SK-N-MC (cell line): ENCODE results near the gene RANBP17.

Experiments used
- EZH2 ChIP-seq: fragments of 200-600 bp; sonication (generic); IDR thresholded peaks from one replicate; pipeline ENCODE4 v1.6.1; 2017; ENCODE audit warnings: antibody characterized with exemption
- FOXP2 ChIP-seq: optimal IDR thresholded peaks from 2 replicates; pipeline ENCODE3; 2011; ENCODE audit warnings: mild to moderate bottlenecking, moderate library complexity; ENCODE audit not compliant: insufficient read depth; ENCODE audit errors: extremely low read length, control extremely low read depth
- POLR2AphosphoS5 ChIP-seq: IDR thresholded peaks from 2 replicates; pipeline ENCODE4 v1.6.1; 2012; ENCODE audit warnings: mild to moderate bottlenecking, low read depth, low read length, borderline replicate concordance

- TF ChIP-seq EZH2 (no peak), POLR2AphosphoS5 (no peak), FOXP2 (no peak)
Observed at GRCh38 chr5:170986598-170986997, 124.8 kb downstream of the RANBP17 start.
